Activated naive CD8-positive, alpha-beta T cell treated with anti-CD3 and anti-CD28 coated beads, Interleukin-2, amount 10 ng/mL, durations not matched to agents 7 days and 5 days (primary cell): ENCODE measurements around the gene RNF41. TPM values are rescaled to one million over a fixed set of nuclear protein-coding genes. Genes with fewer than 3 reads are reported as not detected.

Experiments
- total RNA-seq, 2 experiments: library from RNA; stranded (reverse); gene quantifications; one replicate each; pipeline ENCODE4 v1.2.3, GENCODE V29; 2021

RNF41 gene
- total RNA-seq, 2 experiments from 2014 or later = 36.1 to 38.1 TPM

Other genes starting within 250 kb of the RNF41 start
- 10 to 100 TPM; 69.7 to 72.4 TPM for gene RAB5B, start 247.8 kb downstream of the RNF41 start, total RNA-seq
- 10 to 100 TPM in 1 of 2 experiments, 1 to 10 TPM in 1; 8.1 to 11.4 TPM for gene SUOX, start 224.6 kb downstream of the RNF41 start, total RNA-seq
- gene IKZF4, start 200.9 kb downstream of the RNF41 start, total RNA-seq = 10 to 100 TPM; 14.9 to 18.2 TPM
- gene RPS26, start 180.0 kb downstream of the RNF41 start, total RNA-seq = 10 to 100 TPM; 39.1 to 42.6 TPM
- 1 to 10 TPM; 7.1 to 8.1 TPM for gene ERBB3, start 141.8 kb downstream of the RNF41 start, total RNA-seq
- gene PA2G4, start 117.4 kb downstream of the RNF41 start, total RNA-seq = 100 to 1,000 TPM; 226 to 227 TPM
- 1,000 to 10,000 TPM; 4,462 to 4,551 TPM for gene RPL41, start 105.3 kb downstream of the RNF41 start, total RNA-seq
- gene ZC3H10, start 103.7 kb downstream of the RNF41 start, total RNA-seq = 10 to 100 TPM; 10.6 to 12.0 TPM
- gene ESYT1, start 93.7 kb downstream of the RNF41 start, total RNA-seq = 100 to 1,000 TPM; 251 TPM
- 10 to 100 TPM; 46.6 to 47.8 TPM for gene MYL6B, start 69.3 kb downstream of the RNF41 start, total RNA-seq
- 1,000 to 10,000 TPM; 1,083 to 1,169 TPM for gene MYL6, start 63.6 kb downstream of the RNF41 start, total RNA-seq
- 100 to 1,000 TPM; 162 to 174 TPM for gene SMARCC2, start 32.4 kb downstream of the RNF41 start, total RNA-seq
- gene NABP2, start 2.4 kb upstream of the RNF41 start, total RNA-seq = 10 to 100 TPM; 43.4 to 47.1 TPM
- gene SLC39A5, start 8.1 kb upstream of the RNF41 start, total RNA-seq = 1 to 10 TPM in 1 of 2 experiments, not detected in 1; 1.4 TPM
- 10 to 100 TPM; 45.3 to 49.4 TPM for gene ANKRD52, start 36.5 kb upstream of the RNF41 start, total RNA-seq
- gene COQ10A, start 45.0 kb upstream of the RNF41 start, total RNA-seq = 10 to 100 TPM; 23.3 to 26.0 TPM
- gene CS, start 78.4 kb upstream of the RNF41 start, total RNA-seq = 100 to 1,000 TPM; 165 to 176 TPM
- 10 to 100 TPM; 85.6 to 89.0 TPM for gene CNPY2, start 94.1 kb upstream of the RNF41 start, total RNA-seq
- 100 to 1,000 TPM; 106 to 115 TPM for gene PAN2, start 112.1 kb upstream of the RNF41 start, total RNA-seq
- gene IL23A, start 117.0 kb upstream of the RNF41 start, total RNA-seq = 10 to 100 TPM; 10.2 to 10.9 TPM
- 100 to 1,000 TPM; 263 to 275 TPM for gene STAT2, start 138.2 kb upstream of the RNF41 start, total RNA-seq
- not detected for gene APOF, start 140.9 kb upstream of the RNF41 start, total RNA-seq
- 10 to 100 TPM; 40.1 to 47.1 TPM for gene TIMELESS, start 227.5 kb upstream of the RNF41 start, total RNA-seq
- gene MIP, start 232.7 kb upstream of the RNF41 start, total RNA-seq = not detected
- gene SPRYD4, start 246.7 kb upstream of the RNF41 start, total RNA-seq = 1 to 10 TPM; 3.9 to 4.1 TPM